T-cell (primary cell): Measurements from ENCODE around the gene GPR179. TPM values are rescaled to one million over a fixed set of nuclear protein-coding genes. Genes with fewer than 3 reads are reported as not detected.
A peak's percentile ranks its signal among the peaks of the same experiment; 100 is the strongest.

Experiments used
- ATAC-seq, 4 experiments: fragments of 200-7000 bp in 3 of 4; fragments of 150-1000 bp in 1 of 4; cut with Tn5 transposase; replicated peaks in 1 of 4; 1 replicate in 3 of 4; 2 replicates in 1 of 4; pipeline ENCODE4 v1.10.0; 2021; ENCODE audit warnings: moderate library complexity in 3 of 4, mild to moderate bottlenecking in 2 of 4, moderate number of reproducible peaks in 1 of 4
- CTCF ChIA-PET, 2 donors: fragments of 300-600 bp; sonication (Branson Sonifier 250); formaldehyde crosslinking; loops; one replicate each; lab custom pipeline; 2022; ENCODE audit warnings: antibody characterized with exemption in 2 of 2; lab: Charles Lee
- POLR2A ChIA-PET, 2 donors: fragments of 300-600 bp; sonication (Branson Sonifier 250); formaldehyde crosslinking; loops; one replicate each; lab custom pipeline; 2022; ENCODE audit warnings: antibody characterized with exemption in 2 of 2; lab: Charles Lee
- DNase-seq, 35 experiments: peaks; one replicate each; pipeline versions ENCODE4 v3.0.0 to v3.0.0-alpha.2; 2013 to 2023
- H3K27ac ChIP-seq: one replicate; pipeline ENCODE4 v1.5.1; 2013; ENCODE audit warnings: low read length
- H3K27me3 ChIP-seq, 2 experiments: replicated peaks in 1 of 2; 1 replicate in 1 of 2; 2 replicates in 1 of 2; pipeline versions ENCODE4 v1.6.1 to v1.7.0; 2013; ENCODE audit warnings: low read length in 1 of 2, mixed read lengths in 1 of 2; ENCODE audit not compliant: control insufficient read depth in 2 of 2, insufficient read depth in 2 of 2; ENCODE audit errors: extremely low read depth in 1 of 2
- H3K36me3 ChIP-seq, 2 donors: 1 replicate in 1 of 2; 2 replicates in 1 of 2; pipeline versions ENCODE4 v1.6.1 to v1.7.0; 2013; ENCODE audit warnings: low read length in 1 of 2; ENCODE audit not compliant: control insufficient read depth in 2 of 2, insufficient read depth in 1 of 2; ENCODE audit errors: extremely low read depth in 1 of 2
- H3K4me1 ChIP-seq, 2 experiments: 1 replicate in 1 of 2; 2 replicates in 1 of 2; pipeline versions ENCODE4 v1.6.1 to v1.7.0; 2013; ENCODE audit warnings: low read length in 2 of 2, mixed read lengths in 1 of 2; ENCODE audit not compliant: insufficient read depth in 2 of 2, control insufficient read depth in 1 of 2; ENCODE audit errors: extremely low read depth in 1 of 2
- H3K4me3 ChIP-seq, 2 donors: 1 replicate in 1 of 2; 2 replicates in 1 of 2; pipeline versions ENCODE4 v1.5.1 to v1.7.0; 2013; ENCODE audit warnings: mild to moderate bottlenecking in 2 of 2, low read length in 1 of 2, moderate library complexity in 1 of 2; ENCODE audit not compliant: control insufficient read depth in 1 of 2; ENCODE audit errors: extremely low read depth in 1 of 2
- H3K9me3 ChIP-seq: 2 replicates; pipeline ENCODE4 v1.7.0; 2013
- H3K27ac Mint-ChIP-seq, 2 donors: one replicate each; pipeline ENCODE4 v1.8.0; 2020 to 2021; ENCODE audit warnings: mild to moderate bottlenecking in 2 of 2, mixed read lengths in 2 of 2
- H3K27me3 Mint-ChIP-seq, 2 donors: one replicate each; pipeline ENCODE4 v1.8.0; 2021 to 2022; ENCODE audit warnings: mixed read lengths in 2 of 2
- H3K36me3 Mint-ChIP-seq: one replicate; pipeline ENCODE4 v1.8.0; 2021; ENCODE audit warnings: mixed read lengths
- H3K4me1 Mint-ChIP-seq, 3 donors: one replicate each; pipeline ENCODE4 v1.8.0; 2020 to 2022; ENCODE audit warnings: mixed read lengths in 3 of 3, mild to moderate bottlenecking in 1 of 3
- H3K4me3 Mint-ChIP-seq, 3 donors: one replicate each; pipeline ENCODE4 v1.8.0; 2020 to 2022; ENCODE audit warnings: mild to moderate bottlenecking in 3 of 3, mixed read lengths in 3 of 3, moderate library complexity in 3 of 3
- H3K9me3 Mint-ChIP-seq, 3 donors: one replicate each; pipeline ENCODE4 v1.8.0; 2020 to 2022; ENCODE audit warnings: mixed read lengths in 3 of 3
- WGBS: methylation state at CpG from one replicate; pipeline ENCODE4 v1.1.5; 2013; ENCODE audit warnings: missing lambda C conversion rate; ENCODE audit not compliant: insufficient coverage; 5-methylcytosine and 5-hydroxymethylcytosine counted together
- total RNA-seq, 35 experiments: library from RNA in 6 of 35; stranded (reverse) in 6 of 35; fragments of 120-200 nt in 1 of 35; gene quantifications; one replicate each; pipeline versions ENCODE4 v1.2.1 to v1.2.4 and lab custom pipeline; 2013 to 2026

Gene GPR179
- total RNA-seq, 5 donors from 2014 or later (not counting 1 experiment from before 2014, with no cell fraction given), result 0.03 to 0.53 (median 0.08) TPM; not detected in 1

DNA sequence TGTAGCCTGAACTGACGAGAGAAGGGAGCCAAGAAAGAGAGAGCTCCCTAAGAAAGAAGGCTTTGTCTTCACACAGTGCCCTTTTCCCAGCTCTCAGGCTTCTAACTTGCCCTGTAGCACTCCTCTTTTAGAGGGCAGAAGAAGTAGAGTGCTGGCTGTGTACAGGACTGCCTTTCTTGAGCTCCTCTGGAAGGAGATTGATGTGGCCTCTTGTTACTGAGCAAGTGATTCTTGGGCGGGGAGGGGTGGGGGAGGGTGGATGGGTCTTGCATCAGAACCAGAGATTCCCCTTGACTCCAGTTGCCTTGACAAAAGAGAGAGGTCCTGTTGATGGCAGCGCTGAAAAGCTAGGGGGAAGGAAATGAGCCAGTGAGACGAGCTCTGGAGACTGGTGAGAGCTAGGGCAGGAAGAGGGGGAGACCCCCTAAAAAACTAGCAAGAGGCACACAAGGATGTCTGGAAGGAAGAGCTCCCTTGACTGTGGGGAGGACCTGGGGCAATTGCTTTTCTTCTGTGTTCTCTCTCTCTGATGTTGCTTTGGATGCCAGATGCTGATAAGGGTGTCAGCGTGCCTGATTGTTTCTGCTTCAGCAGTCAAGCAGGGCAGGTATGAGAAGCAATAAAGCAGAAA lies 18.4 kb downstream of the GPR179 start:
- Histone ChIP-seq H3K4me3 (no peak overlapping the region), H3K27ac (no peak overlapping the region), H3K9me3 (no peaks in the 10 kb centered on the region), H3K4me1 (peaks cover 0 to 3% of the 10 kb centered on the region in 2 experiments), H3K27me3 (peaks cover 0 to 20% of the 10 kb centered on the region in 2 experiments), H3K36me3 (peaks cover 0 to 18% of the 10 kb centered on the region in 2 donors)
- 26% methylated on average over 4 of the region's 5 CpGs for WGBS
- H3K4me1 Mint-ChIP-seq, result peaks cover 2 to 24% (median 10%) of the 10 kb centered on the region in 3 donors
- H3K4me3 Mint-ChIP-seq, result no peak overlapping the region
- no peaks in the 10 kb centered on the region for H3K27me3 Mint-ChIP-seq
- ATAC-seq (no peak), DNase-seq (no peak)
- H3K36me3 Mint-ChIP-seq, result peaks cover 15% of the 10 kb centered on the region
- ChIA-PET POLR2A (no interaction called here), CTCF (interaction anchor here in 1 of 2 donors (0.9 kb wide), 1 partner anchor 8 kb away, joined by 3 read pairs; no protein-coding TSS in a partner anchor)
- H3K27ac Mint-ChIP-seq, result peak overlapping the region in 1 of 2 donors; percentile 23
- H3K9me3 Mint-ChIP-seq, result no peaks in the 10 kb centered on the region

- H3K27ac ChIP-seq, result no peak overlapping the region
- no CpG with 5 or more reads among the region's 2 CpGs for WGBS
- no peak for DNase-seq
- no peaks in the 10 kb centered on the region for H3K27me3 Mint-ChIP-seq
- no peaks in the 10 kb centered on the region for H3K9me3 ChIP-seq
- CTCF ChIA-PET, result interaction anchor here in 1 of 2 donors (0.9 kb wide), 1 partner anchor 9 kb away, joined by 3 read pairs; no protein-coding TSS in a partner anchor
- no peak for ATAC-seq
- H3K27me3 ChIP-seq, result peaks cover 0 to 14% of the 10 kb centered on the region in 2 experiments
- POLR2A ChIA-PET, result no interaction called here
- peaks cover 0 to 21% of the 10 kb centered on the region in 2 donors for H3K36me3 ChIP-seq
- H3K4me3 Mint-ChIP-seq, result no peak overlapping the region
- H3K27ac Mint-ChIP-seq, result no peak overlapping the region
- peaks cover 2 to 24% (median 10%) of the 10 kb centered on the region in 3 donors for H3K4me1 Mint-ChIP-seq
- peaks cover 19% of the 10 kb centered on the region for H3K36me3 Mint-ChIP-seq
- H3K4me3 ChIP-seq, result no peak overlapping the region
- no peaks in the 10 kb centered on the region for H3K9me3 Mint-ChIP-seq
- H3K4me1 ChIP-seq, result peaks cover 0 to 3% of the 10 kb centered on the region in 2 experiments
Measured at GRCh38 chr17:38324772-38325171, 19.0 kb downstream of the GPR179 start.

DNA sequence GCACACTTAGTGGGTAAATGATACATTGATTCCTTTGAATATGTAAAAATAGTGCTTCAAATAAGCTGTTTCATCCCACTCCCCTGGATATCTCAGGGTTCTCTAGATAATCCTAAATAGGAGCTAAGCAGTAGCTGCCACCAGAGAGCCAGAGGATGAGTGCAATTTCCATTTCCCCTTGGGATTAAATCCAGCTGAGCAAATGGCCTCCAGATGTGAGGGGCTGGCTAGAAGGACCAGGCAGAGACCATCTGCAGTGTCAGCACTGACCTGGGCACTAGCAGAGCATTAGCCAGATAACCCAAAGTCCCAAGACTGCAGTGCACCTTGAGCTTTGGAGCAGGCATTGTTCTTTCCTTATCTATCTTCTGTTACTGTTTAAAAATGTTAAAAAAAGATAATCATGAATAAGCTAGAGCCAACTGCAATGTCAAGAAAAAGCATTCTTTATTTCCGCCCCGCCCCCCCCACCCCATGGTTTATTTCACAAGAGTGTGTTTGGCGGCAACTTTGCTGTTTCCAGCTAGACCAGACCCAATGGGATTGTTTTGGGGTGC lies 19.5 kb downstream of the GPR179 start:
- WGBS, result no CpG with 5 or more reads among the region's 3 CpGs
- Mint-ChIP-seq H3K9me3 (no peaks in the 10 kb centered on the region), H3K4me1 (peaks cover 2 to 24% (median 10%) of the 10 kb centered on the region in 3 donors), H3K4me3 (no peak overlapping the region), H3K27me3 (no peaks in the 10 kb centered on the region), H3K36me3 (peaks cover 19% of the 10 kb centered on the region), H3K27ac (no peak overlapping the region)
- DNase-seq (no peak), ATAC-seq (no peak)
- Histone ChIP-seq H3K4me1 (peaks cover 0 to 3% of the 10 kb centered on the region in 2 experiments), H3K4me3 (no peak overlapping the region), H3K27ac (no peak overlapping the region), H3K9me3 (no peaks in the 10 kb centered on the region), H3K36me3 (peaks cover 0 to 26% of the 10 kb centered on the region in 2 donors), H3K27me3 (peaks cover 0 to 9% of the 10 kb centered on the region in 2 experiments)
- ChIA-PET CTCF (interaction anchor here (0.6 to 0.9 kb wide), 3 partner anchors 9 to 284 kb away, joined by 3 to 6 read pairs (median 6); no protein-coding TSS in a partner anchor), POLR2A (interaction anchor here in 1 of 2 donors (0.7 kb wide), 1 partner anchor 1558 kb away, joined by 6 read pairs; no protein-coding TSS in a partner anchor)

- no peaks in the 10 kb centered on the region for H3K27me3 ChIP-seq
- no peak overlapping the region for H3K4me3 ChIP-seq
- H3K27me3 Mint-ChIP-seq, result no peaks in the 10 kb centered on the region
- no peak overlapping the region for H3K27ac Mint-ChIP-seq
- POLR2A ChIA-PET, result no interaction called here
- no peaks in the 10 kb centered on the region for H3K9me3 ChIP-seq
- H3K9me3 Mint-ChIP-seq, result no peaks in the 10 kb centered on the region
- WGBS, result no CpG with 5 or more reads among the region's 1 CpG
- H3K36me3 ChIP-seq, result peaks cover 0 to 26% of the 10 kb centered on the region in 2 donors
- ATAC-seq (no peak), DNase-seq (no peak)
- peaks cover 2 to 17% (median 10%) of the 10 kb centered on the region in 3 donors for H3K4me1 Mint-ChIP-seq
- H3K4me1 ChIP-seq, result peaks cover 0 to 3% of the 10 kb centered on the region in 2 experiments
- H3K27ac ChIP-seq, result no peak overlapping the region
- H3K36me3 Mint-ChIP-seq, result peaks cover 22% of the 10 kb centered on the region
- H3K4me3 Mint-ChIP-seq, result no peak overlapping the region
- CTCF ChIA-PET, result interaction anchor here (0.7 to 1.5 kb wide), 3 partner anchors 27 to 1052 kb away, joined by 3 to 9 read pairs (median 3); no protein-coding TSS in a partner anchor
Measured at GRCh38 chr17:38322897-38323296, 20.9 kb downstream of the GPR179 start.

GRCh38 chr17:38322156-38322779 lies 21.5 kb downstream of the GPR179 start:
- Mint-ChIP-seq H3K9me3 (no peaks in the 10 kb centered on the region), H3K27me3 (no peaks in the 10 kb centered on the region), H3K4me3 (no peak overlapping the region), H3K4me1 (peaks cover 2 to 10% (median 6%) of the 10 kb centered on the region in 3 donors), H3K36me3 (peaks cover 22% of the 10 kb centered on the region), H3K27ac (no peak overlapping the region)
- H3K27ac ChIP-seq, result no peak overlapping the region
- H3K27me3 ChIP-seq, result no peaks in the 10 kb centered on the region
- no peak overlapping the region for H3K4me3 ChIP-seq
- ATAC-seq, result peak; percentile 80 to 90 (median 88)
- ChIA-PET CTCF (interaction anchor here (0.7 to 1.5 kb wide), 3 partner anchors 27 to 1052 kb away, joined by 3 to 9 read pairs (median 3); no protein-coding TSS in a partner anchor), POLR2A (no interaction called here)
- 11% methylated on average over 3 of the region's 8 CpGs for WGBS
- H3K4me1 ChIP-seq, result peaks cover 0 to 3% of the 10 kb centered on the region in 2 experiments
- H3K36me3 ChIP-seq, result peaks cover 0 to 27% of the 10 kb centered on the region in 2 donors
- DNase-seq, result peak; percentile 28 to 80 (median 65)
- no peaks in the 10 kb centered on the region for H3K9me3 ChIP-seq

GRCh38 chr17:38320482-38320881 lies 23.3 kb downstream of the GPR179 start:
- Mint-ChIP-seq H3K9me3 (no peaks in the 10 kb centered on the region), H3K4me3 (no peak overlapping the region), H3K27ac (no peak overlapping the region), H3K4me1 (peaks cover 0 to 4% (median 0%) of the 10 kb centered on the region in 3 donors), H3K36me3 (peaks cover 30% of the 10 kb centered on the region), H3K27me3 (no peaks in the 10 kb centered on the region)
- no peaks in the 10 kb centered on the region for H3K9me3 ChIP-seq
- CTCF ChIA-PET, result interaction anchor here (0.6 to 0.9 kb wide), 2 partner anchors 47 to 92 kb away, joined by 3 to 6 read pairs; no protein-coding TSS in a partner anchor
- no peak overlapping the region for H3K27ac ChIP-seq
- no peak overlapping the region for H3K4me3 ChIP-seq
- POLR2A ChIA-PET, result no interaction called here
- H3K36me3 ChIP-seq, result peaks cover 0 to 29% of the 10 kb centered on the region in 2 donors
- no peak for DNase-seq
- H3K27me3 ChIP-seq, result no peaks in the 10 kb centered on the region
- ATAC-seq, result no peak
- H3K4me1 ChIP-seq, result no peaks in the 10 kb centered on the region
- 93% methylated on average over 4 of the region's 10 CpGs for WGBS
